WERI-Rb-1 (cell line): ENCODE results near the gene AHNAK.
A peak's percentile ranks its signal among the peaks of the same experiment; 100 is the strongest.

ENCODE experiments used
- DNase-seq: peaks from one replicate; pipeline ENCODE4 v3.0.0-alpha.2; 2020
- H3K27ac ChIP-seq: fragments of 250-450 bp; sonication (Bioruptor Pico); 2 replicates; pipeline ENCODE4 v1.5.1; 2020; ENCODE audit warnings: mild to moderate bottlenecking, moderate library complexity
- H3K27me3 ChIP-seq: fragments of 250-450 bp; sonication (Bioruptor Pico); 2 replicates; pipeline ENCODE4 v1.5.1; 2021; ENCODE audit warnings: mild to moderate bottlenecking, low read depth, moderate library complexity; ENCODE audit not compliant: insufficient read depth, severe bottlenecking
- H3K36me3 ChIP-seq: fragments of 250-450 bp; sonication (Bioruptor Pico); 2 replicates; pipeline ENCODE4 v1.5.1; 2020; ENCODE audit warnings: mild to moderate bottlenecking, moderate library complexity
- H3K4me3 ChIP-seq: 2 replicates; pipeline ENCODE4 v1.5.1; 2011; ENCODE audit warnings: low read depth, mild to moderate bottlenecking, control low read depth, low read length
- H3K9me3 ChIP-seq: fragments of 250-450 bp; sonication (Bioruptor Pico); 2 replicates; pipeline ENCODE4 v1.5.1; 2021; ENCODE audit warnings: mild to moderate bottlenecking, moderate library complexity; ENCODE audit not compliant: severe bottlenecking
- CTCF ChIP-seq: IDR thresholded peaks from 2 replicates; pipeline ENCODE4 v1.5.1; 2011; ENCODE audit warnings: low read depth, mild to moderate bottlenecking, control low read depth, inconsistent platforms, low read length

Gene AHNAK

GRCh38 chr11:62559204-62559603, 12.6 kb upstream of the AHNAK start:
- Histone ChIP-seq H3K27me3 (no peaks in the 10 kb centered on the region), H3K9me3 (no peaks in the 10 kb centered on the region), H3K27ac (no peak overlapping the region), H3K4me3 (no peak overlapping the region), H3K36me3 (peaks cover 73% of the 10 kb centered on the region)
- DNase-seq, result no peak
- TF ChIP-seq CTCF, result no peak

- H3K27me3 ChIP-seq, result no peaks in the 10 kb centered on the region
- H3K36me3 ChIP-seq, result peaks cover 68% of the 10 kb centered on the region
- no peak overlapping the region for H3K4me3 ChIP-seq
- no peak for DNase-seq
- no peaks in the 10 kb centered on the region for H3K9me3 ChIP-seq
- no peak for TF ChIP-seq CTCF
- no peak overlapping the region for H3K27ac ChIP-seq
These were observed 12.1 kb upstream of the AHNAK start for GRCh38 chr11:62558669-62559068.

- no peaks in the 10 kb centered on the region for H3K9me3 ChIP-seq
- no peak overlapping the region for H3K4me3 ChIP-seq
- TF ChIP-seq CTCF, result no peak
- DNase-seq, result no peak
- peaks cover 53% of the 10 kb centered on the region for H3K36me3 ChIP-seq
- no peak overlapping the region for H3K27ac ChIP-seq
- no peaks in the 10 kb centered on the region for H3K27me3 ChIP-seq
These were observed 10.4 kb upstream of the AHNAK start for GRCh38 chr11:62556875-62557631.

GRCh38 chr11:62556108-62556874, 9.7 kb upstream of the AHNAK start:
- no peak for TF ChIP-seq CTCF
- peak; percentile 78 for DNase-seq
- Histone ChIP-seq H3K27me3 (no peaks in the 10 kb centered on the region), H3K9me3 (no peaks in the 10 kb centered on the region), H3K36me3 (peaks cover 52% of the 10 kb centered on the region), H3K27ac (no peak overlapping the region), H3K4me3 (no peak overlapping the region)

GRCh38 chr11:62555464-62556107, 9.0 kb upstream of the AHNAK start:
- DNase-seq, result no peak
- H3K4me3 ChIP-seq, result no peak overlapping the region

More at GRCh38 chr11:62555464-62556107, 9.0 kb upstream of the AHNAK start:
- no peak overlapping the region; the same call in 1 of the 2 replicates for H3K27ac ChIP-seq
- H3K36me3 ChIP-seq, result peaks cover 46% of the 10 kb centered on the region
- no peaks in the 10 kb centered on the region for H3K27me3 ChIP-seq
- H3K9me3 ChIP-seq, result no peaks in the 10 kb centered on the region
- no peak for TF ChIP-seq CTCF
